Effector CD8-positive, alpha-beta T cell (primary cell): Measurements from ENCODE around the gene PDLIM7.
"Not testable (repeated sequence)": the region's sequence is repeated elsewhere in the genome, so short reads cannot be mapped to it uniquely, and the experiment has no call there.

Source experiments
- DNase-seq: peaks from one replicate; lab custom pipeline; 2025; lab: John Stamatoyannopoulos, UW

The PDLIM7 gene

GRCh38 chr5:177490992-177491391 is 6.4 kb downstream of the PDLIM7 start:
- DNase-seq, result no peak

GRCh38 chr5:177490311-177490991 is 7.0 kb downstream of the PDLIM7 start:
- DNase-seq, result no peak

GRCh38 chr5:177489119-177489716 is 8.2 kb downstream of the PDLIM7 start:
- DNase-seq, result no peak

GRCh38 chr5:177487975-177488374 is 9.4 kb downstream of the PDLIM7 start:
- no peak for DNase-seq

- DNase-seq, result no peak
These were observed 10.3 kb downstream of the PDLIM7 start for GRCh38 chr5:177487144-177487543.

- no peak for DNase-seq
These were observed 11.1 kb downstream of the PDLIM7 start for GRCh38 chr5:177486256-177486655.

GRCh38 chr5:177485753-177486152 is 11.7 kb downstream of the PDLIM7 start:
- not testable (repeated sequence) for DNase-seq

- no peak for DNase-seq
These were observed 12.4 kb downstream of the PDLIM7 start for GRCh38 chr5:177484902-177485549.

GRCh38 chr5:177483994-177484901 is 13.2 kb downstream of the PDLIM7 start:
- no peak for DNase-seq

- no peak for DNase-seq
These were observed 14.4 kb downstream of the PDLIM7 start for GRCh38 chr5:177483042-177483441.

GRCh38 chr5:177482359-177482795 is 15.0 kb downstream of the PDLIM7 start:
- DNase-seq, result no peak

- no peak for DNase-seq
These were observed 17.6 kb downstream of the PDLIM7 start for GRCh38 chr5:177479774-177480173.

- no peak for DNase-seq
These were observed 18.4 kb downstream of the PDLIM7 start for GRCh38 chr5:177478711-177479646.

GRCh38 chr5:177477701-177478477 is 19.5 kb downstream of the PDLIM7 start:
- DNase-seq, result no peak

- no peak for DNase-seq
These were observed 20.7 kb downstream of the PDLIM7 start for GRCh38 chr5:177476531-177477233.

GRCh38 chr5:177475563-177476427 is 21.6 kb downstream of the PDLIM7 start:
- no peak for DNase-seq

GRCh38 chr5:177474846-177475562 is 22.4 kb downstream of the PDLIM7 start:
- DNase-seq, result no peak

- no peak for DNase-seq
These were observed 23.4 kb downstream of the PDLIM7 start for GRCh38 chr5:177474002-177474476.
